NT2/D1 (cell line): ENCODE results near the gene NPHS1.

Experiments used
- DNase-seq: peaks from one replicate; pipeline ENCODE4 v3.0.0-alpha.2; 2011; ENCODE audit warnings: low read depth, low spot score
- H3K27me3 ChIP-seq: 2 replicates; pipeline ENCODE4 v1.6.0; 2011; ENCODE audit warnings: mild to moderate bottlenecking; ENCODE audit not compliant: insufficient read length, insufficient read depth
- H3K36me3 ChIP-seq: 2 replicates; pipeline ENCODE4 v1.6.1; 2011; ENCODE audit warnings: mild to moderate bottlenecking, low read length, mixed read lengths; ENCODE audit not compliant: insufficient read depth, insufficient read length
- H3K4me1 ChIP-seq: 2 replicates; pipeline ENCODE4 v1.5.1; 2011; ENCODE audit not compliant: insufficient read depth, insufficient read length
- H3K4me3 ChIP-seq: 2 replicates; pipeline ENCODE4 v1.5.1; 2011; ENCODE audit warnings: low read depth; ENCODE audit not compliant: insufficient read length
- H3K9ac ChIP-seq: 2 replicates; pipeline ENCODE4 v1.6.0; 2011; ENCODE audit warnings: low read depth; ENCODE audit not compliant: insufficient read length
- H3K9me3 ChIP-seq: 2 replicates; pipeline ENCODE4 v1.5.1; 2011; ENCODE audit warnings: mild to moderate bottlenecking, low read length; ENCODE audit not compliant: insufficient read depth
- SUZ12 ChIP-seq: IDR thresholded peaks from 2 replicates; pipeline ENCODE4 v1.6.1; 2011; ENCODE audit not compliant: insufficient read length, insufficient read depth; ENCODE audit errors: extremely low read depth
- YY1 ChIP-seq: IDR thresholded peaks from 2 replicates; pipeline ENCODE4 v1.6.1; 2011; ENCODE audit not compliant: insufficient read length, insufficient read depth
- ZNF274 ChIP-seq: IDR thresholded peaks from 2 replicates; pipeline ENCODE4 v1.6.1; 2011; ENCODE audit warnings: mild to moderate bottlenecking, low read depth, low read length

NPHS1 gene

GRCh38 chr19:35861640-35862160, 9.4 kb upstream of the NPHS1 start:
- Histone ChIP-seq H3K4me3 (peak overlapping the region; percentile 43), H3K36me3 (no peaks in the 10 kb centered on the region), H3K9me3 (no peaks in the 10 kb centered on the region), H3K9ac (peak overlapping the region; percentile 74), H3K27me3 (peaks cover 60% of the 10 kb centered on the region), H3K4me1 (peaks cover 3% of the 10 kb centered on the region)
- TF ChIP-seq ZNF274 (no peak), SUZ12 (no peak), YY1 (no peak)
- no peak for DNase-seq

DNA sequence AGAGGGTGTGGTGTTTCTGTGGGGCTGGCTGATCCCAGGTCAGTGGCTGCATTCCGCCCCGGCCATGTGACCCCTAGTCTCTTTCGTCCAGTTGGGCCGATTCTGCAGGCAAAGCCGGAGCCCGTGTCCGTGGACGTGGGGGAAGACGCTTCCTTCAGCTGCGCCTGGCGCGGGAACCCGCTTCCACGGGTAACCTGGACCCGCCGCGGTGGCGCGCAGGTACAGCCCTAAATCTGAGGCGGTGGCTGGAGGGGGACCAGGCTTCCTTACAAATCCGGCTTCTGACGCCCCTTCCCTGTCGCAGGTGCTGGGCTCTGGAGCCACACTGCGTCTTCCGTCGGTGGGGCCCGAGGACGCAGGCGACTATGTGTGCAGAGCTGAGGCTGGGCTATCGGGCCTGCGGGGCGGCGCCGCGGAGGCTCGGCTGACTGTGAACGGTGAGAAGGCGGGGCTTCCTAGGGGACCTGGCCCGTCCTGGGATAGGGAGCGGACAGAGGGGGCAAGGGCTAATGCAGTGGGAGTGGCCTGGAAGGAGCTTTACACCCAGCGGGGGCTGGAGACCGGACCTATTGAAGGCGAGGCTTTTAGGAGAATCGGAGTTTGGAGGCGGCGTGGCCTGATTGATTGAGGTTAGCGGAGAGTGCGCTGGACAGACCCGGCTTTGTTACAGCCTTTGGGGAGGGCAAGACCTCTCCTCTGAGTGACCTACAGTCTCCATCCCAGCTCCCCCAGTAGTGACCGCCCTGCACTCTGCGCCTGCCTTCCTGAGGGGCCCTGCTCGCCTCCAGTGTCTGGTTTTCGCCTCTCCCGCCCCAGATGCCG, 8.7 kb upstream of the NPHS1 start:
- peak overlapping the region; percentile 74 for H3K9ac ChIP-seq
- peak; percentile 71 for DNase-seq
- H3K4me1 ChIP-seq, result peaks cover 3% of the 10 kb centered on the region
- H3K27me3 ChIP-seq, result peaks cover 66% of the 10 kb centered on the region
- H3K36me3 ChIP-seq, result no peaks in the 10 kb centered on the region
- H3K9me3 ChIP-seq, result no peaks in the 10 kb centered on the region
- peak overlapping the region; percentile 44 for H3K4me3 ChIP-seq
- TF ChIP-seq SUZ12 (no peak), ZNF274 (no peak), YY1 (no peak)

- H3K4me3 ChIP-seq, result peak overlapping the region; percentile 44
- TF ChIP-seq YY1 (no peak), ZNF274 (no peak)
- peak overlapping the region; percentile 59 for H3K9ac ChIP-seq
- H3K36me3 ChIP-seq, result no peaks in the 10 kb centered on the region
- peaks cover 3% of the 10 kb centered on the region for H3K4me1 ChIP-seq
- no peaks in the 10 kb centered on the region for H3K9me3 ChIP-seq
- H3K27me3 ChIP-seq, result peaks cover 72% of the 10 kb centered on the region
- DNase-seq, result no peak
Measured at GRCh38 chr19:35860436-35860817, 8.1 kb upstream of the NPHS1 start.

- peaks cover 3% of the 10 kb centered on the region for H3K4me1 ChIP-seq
Measured at GRCh38 chr19:35859414-35859813, 7.1 kb upstream of the NPHS1 start.

DNA sequence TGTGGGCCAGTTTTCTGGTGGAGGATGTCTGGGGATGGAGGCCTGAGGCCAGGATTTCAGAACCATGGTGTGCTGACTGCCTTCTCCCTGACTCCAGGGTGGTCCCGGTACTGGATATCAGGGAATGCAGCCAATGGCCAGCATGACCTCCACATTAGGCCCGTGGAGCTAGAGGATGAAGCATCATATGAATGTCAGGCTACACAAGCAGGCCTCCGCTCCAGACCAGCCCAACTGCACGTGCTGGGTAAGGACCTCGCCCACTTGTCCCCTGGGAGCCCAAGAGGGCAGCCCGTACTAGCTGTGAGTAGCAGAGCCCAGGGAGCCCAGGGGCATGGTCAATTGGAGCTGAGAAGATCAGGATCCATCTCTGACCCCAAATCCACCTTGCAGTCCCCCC, 6.0 kb upstream of the NPHS1 start:
- no peaks in the 10 kb centered on the region for H3K9me3 ChIP-seq
- DNase-seq, result no peak
- H3K9ac ChIP-seq, result no peak overlapping the region
- peaks cover 3% of the 10 kb centered on the region for H3K4me1 ChIP-seq
- peaks cover 82% of the 10 kb centered on the region for H3K27me3 ChIP-seq
- TF ChIP-seq ZNF274, result no peak
- TF ChIP-seq SUZ12, result no peak
- no peak for TF ChIP-seq YY1
- no peak overlapping the region for H3K4me3 ChIP-seq
- no peaks in the 10 kb centered on the region for H3K36me3 ChIP-seq

More at GRCh38 chr19:35859414-35859813, 7.1 kb upstream of the NPHS1 start:
- no peak for DNase-seq
- Histone ChIP-seq H3K27me3 (peaks cover 82% of the 10 kb centered on the region), H3K36me3 (no peaks in the 10 kb centered on the region), H3K9me3 (no peaks in the 10 kb centered on the region), H3K9ac (peak overlapping the region; percentile 42), H3K4me3 (no peak overlapping the region)
- TF ChIP-seq ZNF274 (no peak), YY1 (no peak), SUZ12 (no peak)

- DNase-seq, result no peak
- Histone ChIP-seq H3K27me3 (peaks cover 74% of the 10 kb centered on the region), H3K9me3 (no peaks in the 10 kb centered on the region), H3K9ac (peak within 1 kb of the TSS; percentile 70), H3K4me1 (peaks cover 5% of the 10 kb centered on the region), H3K4me3 (peak within 1 kb of the TSS; percentile 56), H3K36me3 (no peaks in the 10 kb centered on the region)
- TF ChIP-seq ZNF274 (no peak), YY1 (no peak), SUZ12 (no peak)
Measured at GRCh38 chr19:35856546-35857149, 4.3 kb upstream of the NPHS1 start, which contains the start of gene KIRREL2. KIRREL2 (plus strand) TSS chr19:35856911; CDS start chr19:35857120, 209 bp downstream.

DNA sequence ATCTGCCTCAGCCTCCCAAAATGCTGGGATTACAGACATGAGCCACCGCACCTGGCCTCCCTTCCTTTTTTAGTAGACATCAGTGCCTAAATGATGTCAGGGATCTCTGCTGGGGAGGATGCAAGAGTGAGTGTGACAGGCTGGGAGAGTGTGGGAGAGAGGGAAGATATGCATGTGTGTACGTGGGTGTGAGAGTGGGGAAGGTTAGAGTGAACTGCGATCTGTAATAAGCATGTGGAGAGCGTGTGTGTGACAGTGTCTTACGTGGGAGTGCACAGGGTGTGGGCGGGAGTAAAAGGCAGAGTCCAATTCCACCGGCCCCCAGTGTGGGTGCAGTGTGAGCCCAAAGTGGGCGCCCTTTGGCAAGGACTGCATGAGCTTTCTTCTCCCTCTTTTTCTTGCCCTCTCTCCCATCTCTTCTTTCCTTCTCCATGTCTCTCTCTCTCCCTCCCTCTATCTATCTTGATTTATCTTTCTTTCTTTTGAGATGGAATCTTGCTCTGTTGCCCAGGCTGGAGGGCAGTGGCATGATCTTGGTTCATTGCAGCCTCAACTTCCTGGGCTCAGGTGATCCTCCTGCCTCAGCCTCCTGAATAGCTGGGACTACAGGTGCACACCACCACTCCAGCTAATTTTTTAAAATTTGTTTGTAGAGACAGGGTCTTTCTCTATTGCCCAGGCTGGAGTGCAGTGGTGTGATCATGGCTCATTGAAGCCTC, 893 bp upstream of the NPHS1 start:
- H3K27me3 ChIP-seq, result peaks cover 56% of the 10 kb centered on the region
- no peak overlapping the region for H3K9ac ChIP-seq
- no peak overlapping the region for H3K4me3 ChIP-seq
- TF ChIP-seq ZNF274, result no peak
- no peak for TF ChIP-seq SUZ12
- TF ChIP-seq YY1, result no peak
- no peaks in the 10 kb centered on the region for H3K36me3 ChIP-seq
- no peak for DNase-seq
- peaks cover 4% of the 10 kb centered on the region for H3K4me1 ChIP-seq
- no peaks in the 10 kb centered on the region for H3K9me3 ChIP-seq
